SK-N-SH (cell line): Measurements from ENCODE around the gene PRRG4. TPM values are rescaled to one million over a fixed set of nuclear protein-coding genes. Genes with fewer than 3 reads are reported as not detected.

Experiments used
- CTCF ChIA-PET: fragments of 300-600, 350-600 bp; formaldehyde crosslinking; extraction: SDS; loops from one replicate; lab custom pipeline; 2021; lab: Yijun Ruan, JAX
- POLR2A ChIA-PET: fragments of 350-600 bp; sonication (Branson Sonifier 250); formaldehyde crosslinking; extraction: SDS; loops from one replicate; lab custom pipeline; 2020; ENCODE audit warnings: antibody characterized with exemption, inconsistent platforms; lab: Yijun Ruan, JAX
- DNase-seq: peaks from one replicate; pipeline ENCODE4 v3.0.0; 2012
- H2AFZ ChIP-seq: fragments of 200-600 bp; sonication (generic); 2 replicates; pipeline ENCODE4 v1.8.1; 2016; ENCODE audit warnings: antibody characterized with exemption, mild to moderate bottlenecking, low read depth
- H3F3A ChIP-seq: fragments of 200-600 bp; sonication (generic); replicated peaks from 2 replicates; pipeline ENCODE3; 2016; ENCODE audit warnings: antibody characterized with exemption, mild to moderate bottlenecking; ENCODE audit not compliant: insufficient read depth
- H3K27ac ChIP-seq, 2 experiments: fragments of 200-500 bp in 1 of 2; fragments of 200-600 bp in 1 of 2; sonication (Bioruptor generic) in 1 of 2; sonication (generic), shearing (Covaris generic) in 1 of 2; 2 replicates each; pipeline versions ENCODE4 v1.5.1 to v1.6.1; 2014 to 2016; ENCODE audit warnings: low read depth in 2 of 2, inconsistent platforms in 1 of 2, low read length in 1 of 2, mild to moderate bottlenecking in 1 of 2, mixed read lengths in 1 of 2
- H3K27me3 ChIP-seq: fragments of 200-600 bp; sonication (generic), shearing (Covaris generic); 2 replicates; pipeline ENCODE4 v1.6.1; 2016; ENCODE audit warnings: mixed run types; ENCODE audit not compliant: insufficient read depth
- H3K36me3 ChIP-seq, 2 experiments: fragments of 200-500 bp in 1 of 2; fragments of 200-600 bp in 1 of 2; sonication (Bioruptor generic) in 1 of 2; sonication (generic) in 1 of 2; replicated peaks in 1 of 2; 2 replicates each; pipeline versions ENCODE3 to v1.5.1; 2014 to 2016; ENCODE audit warnings: low read length in 1 of 2, mild to moderate bottlenecking in 1 of 2; ENCODE audit not compliant: insufficient read depth in 2 of 2, control insufficient read depth in 1 of 2
- H3K4me1 ChIP-seq, 2 experiments: fragments of 200-500 bp in 1 of 2; fragments of 200-600 bp in 1 of 2; sonication (Bioruptor generic) in 1 of 2; sonication (generic), shearing (Covaris generic) in 1 of 2; 2 replicates each; pipeline versions ENCODE4 v1.5.1 to v1.6.1; 2014 to 2016; ENCODE audit warnings: low read depth in 1 of 2, low read length in 1 of 2, mixed run types in 1 of 2; ENCODE audit not compliant: insufficient read depth in 2 of 2, control insufficient read depth in 1 of 2
- H3K4me2 ChIP-seq: fragments of 200-600 bp; sonication (generic), shearing (Covaris generic); 2 replicates; pipeline ENCODE4 v1.6.1; 2017; ENCODE audit warnings: mixed run types
- H3K4me3 ChIP-seq, 2 experiments: fragments of 200-500 bp in 1 of 2; fragments of 200-600 bp in 1 of 2; sonication (Bioruptor generic) in 1 of 2; sonication (generic), shearing (Covaris generic) in 1 of 2; 2 replicates each; pipeline versions ENCODE4 v1.5.1 to v1.8.1; 2014 to 2016; ENCODE audit warnings: low read depth in 2 of 2, inconsistent platforms in 1 of 2, low read length in 1 of 2, mild to moderate bottlenecking in 1 of 2, mixed read lengths in 1 of 2, moderate library complexity in 1 of 2
- H3K79me2 ChIP-seq: fragments of 200-600 bp; sonication (generic); 2 replicates; pipeline ENCODE4 v1.8.1; 2017; ENCODE audit warnings: mild to moderate bottlenecking; ENCODE audit not compliant: insufficient read depth
- H3K9ac ChIP-seq: fragments of 200-600 bp; sonication (generic); 2 replicates; pipeline ENCODE4 v1.6.1; 2017; ENCODE audit warnings: mixed run types
- H3K9me2 ChIP-seq: fragments of 200-600 bp; sonication (generic); 2 replicates; pipeline ENCODE4 v1.6.1; 2017; ENCODE audit warnings: mixed run types
- H3K9me3 ChIP-seq: fragments of 200-600 bp; sonication (generic); 2 replicates; pipeline ENCODE4 v1.6.1; 2017; ENCODE audit warnings: mixed run types, mild to moderate bottlenecking, moderate library complexity
- H4K20me1 ChIP-seq: fragments of 200-600 bp; sonication (generic); 2 replicates; pipeline ENCODE4 v1.6.1; 2017; ENCODE audit warnings: mild to moderate bottlenecking, mixed run types; ENCODE audit not compliant: insufficient read depth
- EP300 ChIP-seq, 2 experiments: IDR thresholded peaks; 2 replicates each; pipeline versions ENCODE4 v1.4.0 to v1.6.1; 2012; ENCODE audit warnings: borderline replicate concordance in 1 of 2, low read depth in 1 of 2, low read length in 1 of 2
- FOXM1 ChIP-seq: IDR thresholded peaks from 2 replicates; pipeline ENCODE4 v1.4.0; 2012; ENCODE audit warnings: low read depth, mild to moderate bottlenecking
- MEF2A ChIP-seq: IDR thresholded peaks from 2 replicates; pipeline ENCODE4 v1.4.0; 2012; ENCODE audit warnings: low read depth, borderline replicate concordance
- NRF1 ChIP-seq: IDR thresholded peaks from 2 replicates; pipeline ENCODE4 v1.6.1; 2012; ENCODE audit warnings: low read depth, mild to moderate bottlenecking, low read length
- POLR2AphosphoS5 ChIP-seq: IDR thresholded peaks from 2 replicates; pipeline ENCODE4 v1.6.1; 2012; ENCODE audit warnings: low read depth, low read length
- RAD21 ChIP-seq: IDR thresholded peaks from 2 replicates; pipeline ENCODE4 v1.6.1; 2012; ENCODE audit warnings: mild to moderate bottlenecking, low read length
- REST ChIP-seq: IDR thresholded peaks from 2 replicates; pipeline ENCODE4 v1.6.1; 2012; ENCODE audit warnings: mild to moderate bottlenecking, low read depth, low read length, moderate library complexity
- SMC3 ChIP-seq: IDR thresholded peaks from 2 replicates; pipeline ENCODE4 v1.6.1; 2012; ENCODE audit warnings: low read depth, low read length, improper control_type of control experiment
- TCF12 ChIP-seq: IDR thresholded peaks from 2 replicates; pipeline ENCODE4 v1.4.0; 2012
- YY1 ChIP-seq: IDR thresholded peaks from 2 replicates; pipeline ENCODE4 v1.4.0; 2012; ENCODE audit warnings: low read depth, mild to moderate bottlenecking
- ZBTB33 ChIP-seq: IDR thresholded peaks from 2 replicates; pipeline ENCODE4 v1.4.0; 2012; ENCODE audit warnings: low read depth, borderline replicate concordance
- WGBS: methylation state at CpG from one replicate; pipeline ENCODE4 v1.1.6; 2017; ENCODE audit warnings: low lambda C conversion rate; 5-methylcytosine and 5-hydroxymethylcytosine counted together
- polyA plus RNA-seq, 3 experiments: library from polyadenylated mRNA; depleted of rRNA; stranded (reverse); fragments of >200 nt; gene quantifications; 2 replicates each; pipeline ENCODE4 v1.2.3, GENCODE V29; 2012
- TF ChIP-seq, protein P1 (sequence below): fragments of 150-350 bp; IDR thresholded peaks from 2 replicates; pipeline ENCODE4 v1.6.1; 2016; ENCODE audit warnings: mild to moderate bottlenecking, low read depth, low read length

PRRG4 gene
- polyA plus RNA-seq, 1 of the 3 experiments (the other 2 are of a cell fraction) = 0.21 TPM

- ChIA-PET CTCF (interaction anchor here (0.6 kb wide), 1 partner anchor 463 kb away, joined by 3 read pairs; no protein-coding TSS in a partner anchor), POLR2A (no interaction called here)
- Histone ChIP-seq H2AFZ (no peak overlapping the region), H3K9me3 (no peaks in the 10 kb centered on the region), H3K4me2 (no peak overlapping the region), H3F3A (no peaks in the 10 kb centered on the region), H4K20me1 (no peaks in the 10 kb centered on the region), H3K36me3 (no peaks in the 10 kb centered on the region), H3K4me3 (no peak overlapping the region), H3K9ac (no peak overlapping the region), H3K27me3 (peaks cover 10% of the 10 kb centered on the region), H3K9me2 (no peaks in the 10 kb centered on the region), H3K27ac (no peak overlapping the region), H3K79me2 (no peaks in the 10 kb centered on the region), H3K4me1 (no peaks in the 10 kb centered on the region)
- no peak for DNase-seq
- TF ChIP-seq YY1 (no peak), REST (no peak), NRF1 (no peak), SMC3 (no peak), TCF12 (no peak), ZBTB33 (no peak), EP300 (IDR thresholded peaks at IDR 0.05; ENCODE audit: borderline replicate concordance in 1 of 2, low read depth in 1 of 2, low read length in 1 of 2) (no peak), MEF2A (no peak), FOXM1 (no peak), RAD21 (no peak), POLR2AphosphoS5 (no peak)
- TF ChIP-seq, protein P1, sequence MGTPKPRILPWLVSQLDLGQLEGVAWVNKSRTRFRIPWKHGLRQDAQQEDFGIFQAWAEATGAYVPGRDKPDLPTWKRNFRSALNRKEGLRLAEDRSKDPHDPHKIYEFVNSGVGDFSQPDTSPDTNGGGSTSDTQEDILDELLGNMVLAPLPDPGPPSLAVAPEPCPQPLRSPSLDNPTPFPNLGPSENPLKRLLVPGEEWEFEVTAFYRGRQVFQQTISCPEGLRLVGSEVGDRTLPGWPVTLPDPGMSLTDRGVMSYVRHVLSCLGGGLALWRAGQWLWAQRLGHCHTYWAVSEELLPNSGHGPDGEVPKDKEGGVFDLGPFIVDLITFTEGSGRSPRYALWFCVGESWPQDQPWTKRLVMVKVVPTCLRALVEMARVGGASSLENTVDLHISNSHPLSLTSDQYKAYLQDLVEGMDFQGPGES = no peak
- 46% methylated on average over 2 of the region's 3 CpGs for WGBS
Observed at GRCh38 chr11:32796425-32796824, 33.3 kb upstream of the PRRG4 start.
